OCI-M1 (cell line): Measurements from ENCODE around the gene CLGN.
"Not testable (repeated sequence)": the region's sequence is repeated elsewhere in the genome, so short reads cannot be mapped to it uniquely, and the experiment has no call there.

Experiments
- DNase-seq: peaks from one replicate; lab custom pipeline; 2025; lab: John Stamatoyannopoulos, UW

The CLGN gene, protein sequence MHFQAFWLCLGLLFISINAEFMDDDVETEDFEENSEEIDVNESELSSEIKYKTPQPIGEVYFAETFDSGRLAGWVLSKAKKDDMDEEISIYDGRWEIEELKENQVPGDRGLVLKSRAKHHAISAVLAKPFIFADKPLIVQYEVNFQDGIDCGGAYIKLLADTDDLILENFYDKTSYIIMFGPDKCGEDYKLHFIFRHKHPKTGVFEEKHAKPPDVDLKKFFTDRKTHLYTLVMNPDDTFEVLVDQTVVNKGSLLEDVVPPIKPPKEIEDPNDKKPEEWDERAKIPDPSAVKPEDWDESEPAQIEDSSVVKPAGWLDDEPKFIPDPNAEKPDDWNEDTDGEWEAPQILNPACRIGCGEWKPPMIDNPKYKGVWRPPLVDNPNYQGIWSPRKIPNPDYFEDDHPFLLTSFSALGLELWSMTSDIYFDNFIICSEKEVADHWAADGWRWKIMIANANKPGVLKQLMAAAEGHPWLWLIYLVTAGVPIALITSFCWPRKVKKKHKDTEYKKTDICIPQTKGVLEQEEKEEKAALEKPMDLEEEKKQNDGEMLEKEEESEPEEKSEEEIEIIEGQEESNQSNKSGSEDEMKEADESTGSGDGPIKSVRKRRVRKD

DNA sequence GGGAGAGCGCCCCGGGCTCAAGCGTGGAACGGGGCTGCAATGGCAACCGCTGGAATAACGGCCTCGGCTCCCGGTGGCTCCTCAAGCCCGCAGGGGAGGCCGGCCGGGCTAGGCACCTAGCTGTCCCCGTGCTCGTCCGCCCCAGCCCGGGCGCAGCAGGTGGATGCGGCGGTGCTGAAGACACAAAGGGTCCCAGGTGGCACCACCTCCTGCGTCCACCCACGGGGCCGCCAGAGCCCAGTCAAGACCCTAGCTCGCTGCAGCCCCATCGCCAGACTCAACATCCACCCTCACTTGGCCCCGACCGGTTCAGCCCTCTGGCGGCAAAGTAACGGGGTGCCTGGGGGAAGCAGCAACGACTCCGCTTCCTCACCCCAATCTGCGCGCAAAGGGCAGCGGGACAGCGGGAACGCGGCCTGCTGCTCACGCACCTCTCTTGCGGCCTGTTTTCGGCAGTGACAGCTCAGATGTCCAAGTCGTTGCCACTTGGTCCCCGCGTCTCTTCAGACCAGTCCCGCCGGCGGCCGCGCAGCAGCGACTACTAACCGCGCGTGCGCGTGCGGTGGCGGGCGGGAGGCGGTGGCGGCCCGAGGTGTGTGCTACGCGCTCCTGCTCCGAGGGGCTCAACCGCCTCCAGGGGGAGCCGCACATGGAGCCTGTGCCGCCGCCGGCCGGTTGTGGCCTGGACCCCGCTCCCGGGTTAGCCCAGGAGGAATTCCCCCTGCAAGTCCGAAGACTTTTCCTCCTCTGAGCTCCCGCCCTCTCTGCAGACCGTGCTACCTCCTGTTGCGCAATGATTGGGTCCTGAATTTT lies at the start of gene CLGN:
TSS of gene CLGN (minus strand) at position 543 of the 813 bp plus-strand sequence. CDS start 14,570 bp downstream, outside the sequence.
- peak; percentile 85 for DNase-seq

DNA sequence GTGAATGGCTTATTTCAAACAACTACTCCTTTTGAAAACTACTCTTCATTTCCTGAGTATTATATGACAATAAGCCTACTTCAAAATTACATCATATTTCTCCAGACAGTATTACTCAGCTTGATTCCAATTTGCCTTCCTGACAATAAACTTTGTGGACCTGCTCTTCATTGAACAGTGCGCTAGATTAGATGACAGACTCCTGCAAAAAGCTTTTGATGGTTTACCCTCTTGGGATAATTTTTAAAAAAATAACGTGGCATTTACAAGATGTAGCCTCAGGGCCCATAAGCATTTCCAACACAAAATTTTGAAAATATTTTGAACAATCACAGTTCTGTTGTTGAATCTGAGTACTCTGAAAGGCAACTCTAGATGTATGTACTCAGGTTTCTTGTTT lies 44.7 kb upstream of the CLGN start:
- DNase-seq, result no peak

DNA sequence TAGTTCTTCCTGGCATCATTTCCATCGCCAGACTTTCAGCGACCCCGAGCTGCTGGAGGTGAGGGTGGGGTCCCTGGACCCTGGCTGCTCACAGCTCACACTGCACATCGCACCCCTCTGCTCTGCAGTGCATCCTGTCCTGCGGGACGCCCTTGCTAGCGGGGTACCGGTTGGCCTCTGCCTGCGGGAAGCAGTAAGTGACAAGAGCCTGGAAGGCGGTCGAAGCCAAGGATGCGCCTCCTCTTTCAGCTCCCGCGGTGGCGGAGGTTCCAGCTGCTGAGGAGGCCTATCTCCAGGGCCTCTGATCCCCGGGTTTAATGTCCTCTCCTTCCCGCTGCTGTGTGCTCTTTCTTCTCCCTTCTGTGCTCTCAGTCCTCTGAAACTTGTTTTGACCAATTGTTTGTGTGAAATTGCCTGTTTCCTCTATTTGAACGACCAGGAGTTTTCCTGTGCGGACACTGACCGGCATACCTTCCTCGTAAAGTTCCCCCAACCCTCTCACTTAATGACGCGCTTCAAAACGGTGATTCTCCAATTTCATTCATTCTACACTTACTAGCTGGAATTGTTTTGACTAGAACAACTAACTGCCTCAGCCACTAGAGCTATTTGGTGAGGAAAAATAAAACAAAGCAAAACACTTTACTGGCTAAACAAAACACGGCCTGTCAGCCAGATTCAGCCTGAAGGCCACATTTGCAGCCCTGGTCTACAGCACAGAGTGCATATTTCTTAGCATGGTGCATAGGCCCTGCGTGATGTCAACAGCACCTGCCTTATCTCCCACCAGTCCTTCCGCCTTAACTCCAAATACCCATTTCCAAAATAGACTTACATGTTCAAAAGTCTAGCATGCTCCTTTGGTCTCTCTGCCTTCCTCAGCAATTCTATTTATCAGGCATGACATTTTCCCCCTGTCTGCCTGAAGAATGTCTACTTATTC lies 42.6 kb upstream of the CLGN start:
- DNase-seq, result no peak

DNA sequence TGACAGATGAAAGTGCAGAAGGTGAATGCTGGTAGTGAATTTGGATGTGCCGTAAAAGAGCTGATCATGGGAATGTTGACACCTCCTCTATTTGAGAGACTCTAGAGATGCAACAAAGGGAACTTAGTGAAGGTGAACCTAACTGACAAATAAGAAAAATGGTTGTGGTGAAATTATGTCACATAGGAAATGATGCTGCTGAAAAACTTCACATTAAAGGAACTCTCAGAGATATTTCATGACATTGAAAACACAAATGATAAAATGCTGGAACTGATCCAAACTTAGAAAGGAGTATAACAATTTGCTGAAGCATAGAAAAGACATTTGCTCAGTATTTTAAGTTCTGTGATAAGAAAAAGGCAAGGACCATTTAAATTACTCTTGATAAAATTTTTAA lies 38.7 kb upstream of the CLGN start:
- DNase-seq, result no peak

DNA sequence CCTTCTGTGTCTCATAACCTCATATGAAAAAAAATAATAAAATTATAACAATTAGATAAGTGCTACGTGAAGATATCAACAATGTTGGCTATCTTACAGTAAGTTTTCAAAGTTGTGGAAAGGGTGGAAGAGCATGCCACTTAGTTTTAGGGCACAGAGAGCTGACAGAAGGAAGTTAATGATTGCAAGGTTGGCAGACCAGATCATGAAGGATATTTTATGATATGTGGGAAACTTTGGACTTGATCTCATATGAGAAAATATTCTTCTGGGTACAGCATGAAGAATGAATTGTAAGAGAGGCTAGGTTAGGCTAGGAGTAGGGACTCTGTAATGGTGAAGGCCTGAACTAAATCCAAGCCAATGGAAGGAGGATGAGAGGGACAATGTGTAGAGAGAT lies 36.2 kb upstream of the CLGN start:
- no peak for DNase-seq

DNA sequence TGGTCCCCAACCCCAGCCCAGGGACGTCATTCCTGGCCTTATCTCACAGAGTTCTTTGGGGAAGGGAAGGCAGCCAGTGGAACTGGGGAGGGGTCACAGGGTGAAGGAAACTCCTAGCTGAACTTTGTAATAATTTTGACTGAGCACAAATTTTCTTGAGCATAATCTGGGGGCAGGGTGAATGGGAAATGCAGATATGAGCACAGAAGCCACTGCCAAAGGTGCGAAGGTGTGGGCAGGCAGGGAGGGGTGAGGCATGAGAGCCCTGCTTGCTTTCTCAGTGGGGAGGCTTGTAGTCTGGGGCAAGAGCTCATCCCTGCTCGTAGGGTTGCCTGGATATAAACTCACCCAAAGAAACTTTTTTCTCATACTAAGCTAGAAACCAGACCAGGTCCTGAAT lies 35.7 kb upstream of the CLGN start:
- DNase-seq, result no peak

DNA sequence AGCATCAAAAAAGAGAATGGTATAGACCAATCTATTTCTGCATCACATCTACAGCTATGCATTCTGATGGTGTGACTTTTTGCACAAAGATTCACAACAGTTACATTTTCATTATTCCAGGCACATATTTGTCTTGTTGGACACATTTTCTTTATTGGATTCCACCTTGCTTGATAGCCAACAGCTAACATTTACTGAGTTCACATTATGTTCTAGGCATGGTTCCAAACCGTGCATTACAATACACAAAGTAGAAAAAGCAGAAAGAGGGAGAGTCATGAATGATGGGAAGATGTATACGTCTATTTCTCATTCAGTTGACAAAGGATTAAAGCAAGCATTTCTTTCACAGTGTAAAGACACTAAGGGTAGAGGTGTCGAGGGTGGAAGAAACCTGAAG lies 22.9 kb upstream of the CLGN start:
- no peak for DNase-seq

DNA sequence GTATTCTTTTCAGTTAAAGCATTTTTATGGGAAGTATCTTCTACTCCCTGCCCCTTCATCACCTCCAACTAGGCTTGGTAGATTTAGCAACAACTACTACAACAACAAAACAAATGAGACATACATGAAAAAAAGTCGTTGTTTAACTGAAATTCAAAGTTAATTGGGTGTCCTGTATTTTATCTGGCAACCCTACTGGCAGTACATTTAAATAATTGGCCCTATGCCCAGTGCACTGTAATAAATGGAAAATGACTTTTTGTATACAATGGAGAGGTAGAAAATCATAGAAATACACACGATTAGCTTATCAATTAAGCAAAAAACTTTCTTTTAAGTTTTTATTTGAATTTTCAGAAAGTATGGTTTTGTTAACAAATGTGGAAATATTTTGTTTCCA lies 21.4 kb upstream of the CLGN start:
- DNase-seq, result peak; percentile 38

DNA sequence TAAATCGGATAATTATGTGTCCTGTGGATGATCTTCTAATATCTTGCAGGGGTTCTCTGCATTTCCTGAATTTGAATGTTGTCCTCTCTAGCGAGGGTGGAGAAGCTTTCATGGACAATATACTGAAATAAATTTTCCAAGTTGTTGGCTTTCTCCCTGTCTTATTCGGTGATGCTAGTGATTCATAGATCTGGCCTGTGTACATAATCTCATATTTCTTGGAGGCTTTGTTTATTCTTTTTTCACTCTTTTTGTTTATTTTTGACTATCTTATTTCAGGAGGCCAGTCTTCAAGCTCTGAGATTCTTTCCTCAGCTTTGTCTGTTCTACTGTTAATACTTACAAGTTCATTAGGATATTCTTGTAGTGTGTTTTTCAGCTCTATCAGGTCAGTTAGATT lies 20.7 kb upstream of the CLGN start:
- DNase-seq, result no peak

DNA sequence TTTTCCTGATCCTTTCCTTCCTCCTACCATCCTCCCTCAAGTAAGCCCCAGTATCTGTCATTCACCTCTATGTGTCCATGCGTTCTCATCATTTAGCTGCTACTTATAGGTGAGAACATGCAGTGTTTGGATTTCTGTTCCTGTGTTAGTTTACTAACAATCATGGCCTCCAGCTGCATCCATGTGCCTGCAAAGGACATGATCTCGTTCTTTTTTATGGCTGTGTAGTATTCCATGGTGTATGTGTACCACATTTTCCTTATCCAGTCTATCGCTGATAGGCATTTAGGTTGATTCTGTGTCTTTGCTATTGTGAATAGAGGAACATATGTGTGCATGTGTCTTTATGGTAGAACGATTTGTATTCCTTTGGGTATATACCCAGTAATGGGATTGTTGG lies 16.9 kb upstream of the CLGN start:
- not testable (repeated sequence) for DNase-seq

DNA sequence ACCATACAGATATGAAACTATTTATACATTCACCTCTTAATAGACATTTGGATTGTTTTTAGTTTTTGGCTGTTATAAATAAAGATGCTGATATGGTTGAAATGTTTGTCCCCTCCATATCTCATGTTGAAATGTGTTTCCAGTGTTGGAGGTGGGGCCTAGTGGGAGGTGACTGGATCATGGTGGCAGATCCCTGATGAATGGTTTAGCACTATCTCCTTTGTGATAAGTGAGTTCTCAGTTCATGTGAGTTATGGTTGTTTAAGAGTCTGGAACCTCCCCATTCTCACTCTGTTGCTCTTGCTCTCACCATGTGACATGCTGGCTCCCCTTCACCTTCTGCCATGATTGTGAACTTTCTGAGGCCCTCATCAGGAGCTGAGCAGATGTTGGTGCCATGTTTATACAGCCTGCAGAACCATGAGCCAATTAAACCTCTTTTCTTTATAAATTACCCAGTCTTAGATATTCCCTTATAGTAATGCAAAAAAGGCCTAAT lies 12.2 kb upstream of the CLGN start:
- DNase-seq, result no peak

DNA sequence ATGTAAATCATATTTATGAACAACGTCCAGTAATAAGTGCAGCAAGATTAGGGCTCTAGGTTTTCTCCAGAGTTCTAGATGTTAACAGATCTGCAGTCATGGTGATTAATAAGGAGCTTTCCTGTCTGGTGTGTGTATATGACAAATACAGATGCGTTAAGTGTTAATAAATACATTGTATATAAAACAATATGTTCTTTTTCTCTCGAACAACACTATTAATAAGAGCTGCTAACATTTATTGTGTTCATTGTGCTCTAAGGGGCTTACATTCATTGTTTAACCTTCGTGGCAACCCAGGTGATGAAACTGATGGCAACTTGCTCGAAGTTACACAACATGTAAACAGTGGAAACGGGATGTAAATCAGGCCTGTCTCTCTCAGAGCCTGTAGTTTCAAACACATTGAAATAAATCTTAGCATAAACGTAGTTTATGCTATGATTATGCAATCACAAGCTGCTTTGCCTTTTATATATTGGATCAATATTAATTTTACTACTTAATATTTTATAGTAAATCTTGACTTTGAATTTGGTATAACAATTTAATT lies 547 bp upstream of the CLGN start:
- peak; percentile 76 for DNase-seq

DNA sequence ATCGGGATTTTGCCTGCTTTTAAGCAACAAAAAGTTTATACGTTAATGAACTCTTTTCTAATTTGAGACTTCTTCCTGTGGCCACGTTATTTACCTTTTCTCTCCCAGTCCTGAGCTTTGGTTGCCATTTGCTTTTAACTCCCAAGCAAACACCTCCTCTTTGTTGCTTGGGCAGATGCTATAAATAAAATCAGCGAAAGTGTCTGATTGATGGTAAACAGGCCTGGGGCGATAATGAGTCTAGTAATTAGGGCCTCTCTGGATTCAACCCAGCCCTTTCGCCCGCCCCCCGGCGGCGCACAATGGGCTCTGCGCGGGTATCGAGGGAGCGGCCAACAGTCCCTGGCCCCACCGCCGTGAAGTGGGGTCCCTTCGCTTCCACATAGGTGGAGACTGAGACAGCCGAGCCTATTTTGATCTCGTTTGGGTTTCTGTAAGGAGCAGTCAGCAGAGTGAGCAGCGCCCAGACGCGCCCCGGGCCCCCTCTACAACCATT lies 790 bp downstream of the CLGN start:
- peak; percentile 51 for DNase-seq

DNA sequence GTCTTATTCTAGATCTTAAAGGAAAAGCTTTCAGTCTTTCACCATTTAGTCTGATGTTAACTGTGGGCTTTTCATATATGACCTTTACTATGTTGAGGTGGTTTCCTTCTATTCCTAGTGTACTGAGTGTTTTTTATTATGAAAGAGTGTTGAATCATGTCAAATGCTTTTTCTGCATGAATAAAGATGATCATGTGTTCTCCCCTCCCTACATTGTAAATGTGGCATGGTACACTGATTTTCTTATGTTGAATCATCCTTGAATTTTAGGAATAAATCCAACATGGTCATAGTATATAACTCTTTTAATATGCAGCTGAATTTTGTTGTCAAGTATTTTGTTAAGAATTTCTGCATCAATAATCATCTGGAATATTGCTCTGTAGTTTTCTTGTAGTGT lies 4.3 kb downstream of the CLGN start:
- no peak for DNase-seq

DNA sequence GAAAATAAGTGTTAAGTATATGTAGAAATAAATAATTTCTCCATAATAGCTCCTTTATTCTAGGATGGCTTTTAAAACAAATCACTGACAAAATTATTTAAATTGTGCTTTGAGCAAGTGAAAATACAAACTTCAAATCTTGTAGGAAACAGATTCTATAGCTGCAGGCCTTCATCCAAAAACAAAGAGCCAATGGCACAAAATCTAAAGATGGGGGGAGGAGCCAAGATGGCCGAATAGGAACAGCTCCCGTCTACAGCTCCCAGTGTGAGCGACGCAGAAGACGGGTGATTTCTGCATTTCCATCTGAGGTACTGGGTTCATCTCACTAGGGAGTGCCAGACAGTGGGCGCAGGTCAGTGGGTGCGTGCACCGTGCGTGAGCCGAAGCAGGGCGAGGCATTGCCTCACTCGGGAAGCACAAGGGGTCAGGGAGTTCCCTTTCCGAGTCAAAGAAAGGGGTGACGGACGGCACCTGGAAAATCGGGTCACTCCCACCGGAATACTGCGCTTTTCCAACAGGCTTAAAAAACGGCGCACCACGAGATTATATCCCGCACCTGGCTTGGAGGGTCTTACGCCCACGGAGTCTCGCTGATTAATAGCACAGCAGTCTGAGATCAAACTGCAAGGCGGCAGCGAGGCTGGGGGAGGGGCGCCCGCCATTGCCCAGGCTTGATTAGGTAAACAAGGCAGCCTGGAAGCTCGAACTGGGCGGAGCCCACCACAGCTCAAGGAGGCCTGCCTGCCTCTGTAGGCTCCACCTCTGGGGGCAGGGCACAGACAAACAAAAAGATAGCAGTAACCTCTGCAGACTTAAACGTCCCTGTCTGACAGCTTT lies 14.1 kb downstream of the CLGN start:
- not testable (repeated sequence) for DNase-seq

DNA sequence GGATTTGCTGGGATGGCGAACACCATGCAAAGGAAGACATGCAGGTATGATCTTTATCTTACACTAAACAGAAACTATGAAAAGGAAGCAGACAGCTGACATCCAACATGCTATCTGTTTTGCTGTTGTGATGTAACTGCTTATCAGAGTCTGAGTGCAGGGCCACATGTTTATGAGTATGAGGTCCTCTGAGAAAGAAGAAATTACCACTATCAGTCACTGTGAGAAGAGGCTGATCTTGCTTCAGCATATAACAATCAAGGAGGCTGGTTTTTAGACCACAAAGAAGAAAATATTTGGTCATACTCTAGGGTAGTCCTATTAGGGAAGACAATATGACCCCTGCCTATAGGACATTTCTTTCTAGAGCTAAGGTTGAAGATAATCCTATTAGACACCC lies 18.5 kb downstream of the CLGN start:
- peak; percentile 84 for DNase-seq

DNA sequence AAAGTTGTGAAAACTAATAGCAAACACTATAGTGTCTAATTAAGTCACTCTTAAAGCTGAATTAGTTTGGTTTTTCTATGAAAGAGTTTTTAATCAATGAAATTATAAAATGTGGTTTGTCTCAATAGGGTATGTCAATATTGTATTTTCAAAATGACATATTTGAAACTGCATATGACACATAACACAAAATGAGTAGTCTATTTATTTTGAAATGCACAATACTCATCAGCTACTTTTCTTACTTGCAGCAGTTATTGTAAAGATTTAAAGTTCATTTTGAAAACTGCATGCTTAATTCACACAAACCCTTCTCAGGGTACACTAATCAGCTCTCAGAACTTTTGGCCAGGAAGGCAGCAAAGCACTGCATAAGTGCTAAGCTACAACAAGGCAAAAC lies 21.2 kb downstream of the CLGN start:
- no peak for DNase-seq

DNA sequence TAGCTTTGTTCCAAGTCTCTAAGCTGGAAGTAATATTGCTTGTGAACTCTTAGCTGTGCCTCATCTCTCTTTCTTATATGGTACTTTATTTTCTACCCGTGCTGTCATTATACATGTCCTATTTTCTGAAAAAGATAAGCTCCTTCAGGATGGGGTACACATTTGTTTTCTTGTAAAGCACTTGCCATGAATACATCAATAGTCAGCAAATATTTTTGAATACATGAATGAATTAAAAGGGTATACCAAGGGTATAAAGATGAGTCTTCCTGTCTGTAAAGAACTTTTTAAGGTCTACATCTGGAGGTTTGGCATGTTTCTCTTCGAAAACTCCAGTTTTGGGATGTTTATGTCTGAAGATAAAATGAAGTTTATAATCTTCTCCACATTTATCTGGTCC lies 27.3 kb downstream of the CLGN start:
- no peak for DNase-seq

DNA sequence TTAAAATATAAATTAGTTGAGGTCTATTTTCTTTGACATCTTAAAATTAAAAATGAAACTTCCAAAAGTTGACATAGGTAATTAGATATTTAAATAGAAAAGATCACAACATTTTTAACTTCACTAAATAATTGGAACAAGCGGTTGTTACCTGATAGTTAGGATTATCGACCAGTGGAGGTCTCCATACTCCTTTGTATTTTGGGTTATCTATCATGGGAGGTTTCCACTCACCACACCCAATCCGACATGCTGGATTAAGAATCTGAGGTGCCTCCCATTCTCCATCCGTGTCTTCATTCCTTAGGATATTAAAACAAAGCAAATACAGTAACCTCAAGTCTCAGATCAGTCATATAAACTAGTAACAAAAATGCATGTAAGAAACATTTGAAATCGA lies 31.8 kb downstream of the CLGN start:
- peak; percentile 50 for DNase-seq

DNA sequence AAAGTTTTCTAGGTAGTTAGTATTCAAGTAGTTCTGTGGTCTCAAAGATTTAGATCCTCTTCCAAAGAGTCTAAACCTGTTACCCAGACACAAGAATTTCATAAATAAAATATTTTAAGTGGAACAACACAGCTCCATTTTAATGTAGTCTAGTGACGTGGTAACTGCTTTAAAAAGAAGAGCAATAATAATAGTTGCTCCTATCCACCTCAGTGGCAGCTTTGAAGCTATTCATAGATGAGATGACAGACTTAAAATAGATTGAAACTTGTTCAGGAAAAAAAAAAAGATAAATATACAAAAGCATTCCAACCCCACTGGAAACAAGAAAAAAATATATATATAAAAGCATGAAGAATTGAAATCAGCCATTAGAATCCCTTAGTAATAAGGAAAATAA lies 39.4 kb downstream of the CLGN start:
- no peak for DNase-seq
